Esophagus squamous epithelium (tissue), 4 donors: ENCODE data around the gene PPM1F.

Experiments used
- POLR2A ChIP-seq, 4 donors: fragments of 450-650 bp; IDR thresholded peaks; one replicate each; pipeline ENCODE4 v1.6.1; 2017; ENCODE audit warnings: antibody characterized with exemption in 4 of 4, mild to moderate bottlenecking in 4 of 4, moderate library complexity in 3 of 4
- TF ChIP-seq, protein P1 (sequence below), 6 experiments: fragments of 450-650 bp in 4 of 6; fragments of 200-600 bp in 2 of 6; sonication (generic) in 2 of 6; IDR thresholded peaks; one replicate each; pipeline ENCODE4 v1.5.1; 2016 to 2019; ENCODE audit warnings: antibody characterized with exemption in 6 of 6, mild to moderate bottlenecking in 4 of 6, moderate library complexity in 4 of 6

DNA sequence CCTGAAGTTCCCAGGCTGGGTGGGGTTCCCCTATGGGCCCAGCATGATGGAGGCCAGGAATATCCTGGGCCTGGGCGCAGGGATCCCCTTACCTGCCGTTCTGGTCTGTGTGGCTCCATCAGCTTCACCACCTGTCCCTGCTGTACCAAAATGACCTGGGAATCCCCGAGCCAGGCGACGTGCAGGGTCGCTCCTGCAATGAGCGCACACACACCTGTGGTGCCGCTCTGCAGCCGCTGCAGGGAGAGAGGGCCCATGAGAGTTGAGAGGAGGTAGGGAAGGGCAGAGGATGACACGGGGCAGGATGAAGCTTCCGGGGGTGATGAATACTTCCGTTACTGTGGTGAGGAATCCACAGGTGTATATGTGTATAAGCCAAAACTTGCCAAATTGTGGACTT lies 21.6 kb downstream of the PPM1F start:
- TF ChIP-seq, protein P1, sequence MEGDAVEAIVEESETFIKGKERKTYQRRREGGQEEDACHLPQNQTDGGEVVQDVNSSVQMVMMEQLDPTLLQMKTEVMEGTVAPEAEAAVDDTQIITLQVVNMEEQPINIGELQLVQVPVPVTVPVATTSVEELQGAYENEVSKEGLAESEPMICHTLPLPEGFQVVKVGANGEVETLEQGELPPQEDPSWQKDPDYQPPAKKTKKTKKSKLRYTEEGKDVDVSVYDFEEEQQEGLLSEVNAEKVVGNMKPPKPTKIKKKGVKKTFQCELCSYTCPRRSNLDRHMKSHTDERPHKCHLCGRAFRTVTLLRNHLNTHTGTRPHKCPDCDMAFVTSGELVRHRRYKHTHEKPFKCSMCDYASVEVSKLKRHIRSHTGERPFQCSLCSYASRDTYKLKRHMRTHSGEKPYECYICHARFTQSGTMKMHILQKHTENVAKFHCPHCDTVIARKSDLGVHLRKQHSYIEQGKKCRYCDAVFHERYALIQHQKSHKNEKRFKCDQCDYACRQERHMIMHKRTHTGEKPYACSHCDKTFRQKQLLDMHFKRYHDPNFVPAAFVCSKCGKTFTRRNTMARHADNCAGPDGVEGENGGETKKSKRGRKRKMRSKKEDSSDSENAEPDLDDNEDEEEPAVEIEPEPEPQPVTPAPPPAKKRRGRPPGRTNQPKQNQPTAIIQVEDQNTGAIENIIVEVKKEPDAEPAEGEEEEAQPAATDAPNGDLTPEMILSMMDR (IDR thresholded peaks at IDR 0.05): no peak
- TF ChIP-seq POLR2A (IDR thresholded peaks at IDR 0.05): no peak
